GM19023 (cell line): ENCODE results near the gene CORO1C.

ENCODE experiments used
- ATAC-seq: cut with Tn5 transposase; IDR thresholded peaks from one replicate; pipeline ENCODE4 v1.9.1; 2021; ENCODE audit warnings: mild to moderate bottlenecking, moderate library complexity; ENCODE audit not compliant: unreplicated experiment

Gene CORO1C

DNA sequence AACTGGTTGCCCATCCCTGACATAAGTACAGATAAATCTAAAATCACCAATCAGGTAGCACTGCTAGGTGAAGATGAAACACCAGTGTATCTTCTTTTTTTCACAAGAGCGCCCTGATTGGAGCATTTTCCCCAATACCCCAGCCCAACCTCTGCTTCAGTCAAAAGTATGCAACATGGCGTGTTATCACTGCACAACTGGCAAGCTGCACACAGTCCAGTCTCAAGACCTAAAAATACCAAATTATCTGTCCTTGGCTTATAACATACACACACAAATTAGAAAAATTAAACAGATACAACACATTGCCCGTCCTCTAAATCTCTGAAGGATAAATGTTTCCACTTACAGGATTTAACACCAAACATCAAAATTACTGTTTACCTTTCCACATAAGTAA, 77.4 kb downstream of the CORO1C start:
- ATAC-seq: no peak

DNA sequence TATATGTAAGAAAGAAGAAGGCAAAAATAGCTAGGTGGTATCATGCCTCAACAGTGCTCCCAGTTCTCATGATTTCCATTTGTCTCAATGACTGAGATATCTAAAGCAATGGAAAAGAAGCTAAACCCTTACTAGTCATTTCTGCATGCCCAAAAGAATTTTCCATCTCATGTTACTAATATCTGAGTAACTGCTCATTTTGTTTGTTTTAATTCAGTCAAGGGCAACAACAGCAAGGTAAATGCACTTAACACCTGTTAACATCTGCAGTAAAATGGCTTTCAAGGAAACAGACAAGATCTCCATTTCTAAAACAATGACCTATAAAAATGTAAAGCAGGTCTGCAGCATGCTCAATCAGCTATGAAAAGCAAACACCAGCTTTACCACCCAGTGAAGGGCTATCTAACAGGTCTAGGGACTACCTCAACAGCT, 78.2 kb downstream of the CORO1C start:
- ATAC-seq: no peak

DNA sequence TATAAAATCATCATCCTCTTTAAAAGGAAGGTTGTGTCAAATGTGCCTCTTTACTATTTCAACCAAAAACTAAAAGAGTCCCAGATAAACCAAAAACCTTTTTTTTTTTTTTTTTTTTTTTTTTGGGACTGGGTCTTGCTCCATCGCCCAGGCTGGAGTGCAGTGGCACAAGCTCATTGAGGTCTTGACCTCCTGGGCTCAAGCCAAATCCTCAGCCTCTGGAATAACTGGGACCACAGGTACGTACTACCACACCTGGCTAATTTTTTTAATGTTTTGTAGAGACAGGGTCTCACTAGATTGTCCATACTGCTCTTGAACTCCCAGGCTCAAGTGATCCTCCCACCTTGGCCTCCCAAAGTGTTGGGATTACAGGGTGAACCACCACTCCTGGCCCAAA, 81.2 kb downstream of the CORO1C start:
- no peak for ATAC-seq

DNA sequence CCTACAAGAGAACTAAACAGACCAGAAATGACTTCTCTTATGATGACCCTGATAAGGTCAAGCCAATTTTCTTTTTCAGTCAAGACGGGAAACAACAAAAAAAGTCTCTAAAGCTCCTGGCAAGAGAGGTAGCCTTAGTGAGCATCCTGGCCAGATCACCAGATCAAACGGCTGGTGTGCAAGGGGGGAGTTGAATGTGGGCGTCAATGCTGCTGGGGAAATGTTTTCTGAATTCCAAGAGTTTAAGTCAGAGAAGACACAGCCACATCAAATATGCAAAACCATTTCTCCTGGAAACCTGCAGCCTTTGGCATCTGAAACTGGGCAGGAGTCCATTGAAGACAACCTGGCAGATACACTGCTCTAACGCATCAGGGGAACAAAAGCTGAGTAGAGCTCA, 81.6 kb downstream of the CORO1C start:
- no peak for ATAC-seq

DNA sequence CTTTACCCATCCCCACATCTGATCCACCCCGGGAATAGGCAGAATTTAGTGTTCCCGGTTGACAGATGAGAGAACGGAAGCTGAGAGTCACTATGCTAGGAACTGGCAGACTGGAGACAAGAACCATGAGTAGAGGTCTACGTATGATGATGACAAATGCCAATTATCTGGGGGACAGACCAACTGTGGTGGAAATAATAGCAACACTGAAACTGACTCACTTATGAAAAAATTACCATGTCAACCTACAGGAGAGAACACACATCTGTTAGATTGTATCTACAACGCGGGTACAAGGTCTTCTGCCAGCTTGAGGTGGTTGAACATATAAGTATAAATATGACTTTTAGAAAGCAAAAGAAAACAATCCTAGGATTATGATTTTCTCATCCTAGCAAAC, 82.2 kb downstream of the CORO1C start:
- no peak for ATAC-seq

DNA sequence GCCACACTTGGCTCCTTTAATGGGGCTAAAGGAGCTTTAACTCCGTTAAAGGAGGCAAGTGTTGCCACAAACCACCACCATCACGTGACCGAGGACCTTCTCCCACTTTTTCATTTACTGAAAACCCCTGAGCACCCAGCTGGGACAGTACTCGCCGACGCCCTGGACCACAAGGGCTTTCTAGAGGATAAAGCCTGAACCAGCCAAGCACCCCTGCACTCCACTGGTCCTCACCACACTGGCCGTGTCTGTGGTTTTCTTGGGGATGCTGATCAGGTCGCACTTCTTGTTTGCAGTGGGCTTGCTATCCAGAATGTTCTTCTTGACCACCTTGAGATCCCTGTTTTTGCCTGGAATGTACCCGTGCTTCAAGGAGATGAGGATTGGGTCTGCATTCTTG, 82.9 kb downstream of the CORO1C start:
- ATAC-seq: no peak

DNA sequence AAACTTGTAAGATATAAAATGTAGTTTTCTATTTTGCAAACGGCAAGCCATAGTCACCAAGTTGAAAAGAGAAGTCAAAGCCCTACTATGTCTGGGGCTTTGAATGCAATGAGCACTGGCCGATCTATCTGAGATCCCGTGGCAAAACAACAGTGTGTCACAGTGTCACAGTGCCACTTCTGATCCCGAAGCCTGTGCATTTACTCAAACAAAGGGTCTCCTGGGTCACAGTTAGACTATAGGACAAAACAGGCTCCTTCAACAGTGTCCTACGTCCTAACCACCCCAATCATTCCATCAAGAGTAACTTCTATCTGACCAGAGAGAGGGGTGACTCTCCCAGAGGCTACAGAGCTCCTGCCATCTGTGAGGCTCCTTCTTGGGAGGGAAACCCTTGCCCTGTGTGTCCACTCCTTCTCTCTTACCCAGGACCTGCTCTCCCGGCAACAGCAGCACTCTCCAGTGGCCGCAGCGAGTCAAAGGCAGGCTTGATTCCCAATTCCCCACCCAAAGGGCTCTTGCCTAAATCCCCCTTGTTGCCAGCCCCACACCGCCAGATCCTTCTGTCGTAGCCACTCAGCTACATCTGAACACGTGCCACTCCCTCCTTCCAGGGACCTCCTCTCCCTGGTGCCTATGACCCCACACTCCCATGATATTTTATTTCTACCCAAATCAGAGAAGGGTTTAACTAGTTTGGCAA, 83.6 kb downstream of the CORO1C start:
- no peak for ATAC-seq

DNA sequence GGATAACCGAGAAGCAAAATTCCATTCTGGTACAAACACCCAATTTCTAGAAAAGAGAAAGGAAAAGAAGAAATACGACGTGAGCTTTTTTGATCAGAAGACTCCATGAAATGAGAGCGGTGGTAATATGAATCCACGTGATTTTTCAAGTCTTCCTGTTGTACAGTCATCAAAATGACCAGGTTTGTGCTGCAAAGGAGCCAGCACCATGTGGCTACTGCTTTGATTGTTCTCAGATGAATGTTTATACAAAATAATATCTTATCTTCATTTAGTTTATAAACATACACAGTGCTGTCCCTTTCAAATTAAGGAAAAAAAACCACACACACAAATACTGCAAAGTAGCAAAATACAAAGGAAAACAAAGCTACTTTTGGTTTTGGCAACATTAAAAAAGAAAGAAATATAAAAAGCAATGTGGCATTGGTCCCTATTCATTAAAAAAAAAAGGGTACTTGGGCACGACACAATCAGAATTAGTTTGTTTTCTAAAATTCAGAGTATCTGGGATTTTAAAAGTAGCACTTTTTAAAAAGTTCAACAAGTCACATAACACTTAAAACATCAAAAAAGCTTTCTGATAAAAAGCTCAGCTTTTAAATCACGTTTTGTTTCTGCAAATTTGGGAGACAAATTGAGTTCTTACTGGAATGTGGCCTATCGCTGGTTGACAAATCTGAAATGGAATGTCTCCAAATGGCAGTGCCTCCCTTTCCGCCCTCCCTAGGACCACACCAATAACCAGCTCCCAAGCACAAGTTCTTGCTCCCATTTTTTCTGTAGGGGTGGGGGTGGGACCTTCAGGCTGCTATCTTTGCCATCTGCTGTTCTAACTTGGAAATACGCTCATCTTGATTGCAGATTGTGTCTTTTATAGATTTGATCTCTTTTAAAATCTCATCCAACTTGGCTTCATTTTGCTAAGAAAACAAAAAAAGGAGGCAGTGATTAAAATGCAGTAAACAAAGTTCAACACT, 84.4 kb downstream of the CORO1C start:
- ATAC-seq: no peak

DNA sequence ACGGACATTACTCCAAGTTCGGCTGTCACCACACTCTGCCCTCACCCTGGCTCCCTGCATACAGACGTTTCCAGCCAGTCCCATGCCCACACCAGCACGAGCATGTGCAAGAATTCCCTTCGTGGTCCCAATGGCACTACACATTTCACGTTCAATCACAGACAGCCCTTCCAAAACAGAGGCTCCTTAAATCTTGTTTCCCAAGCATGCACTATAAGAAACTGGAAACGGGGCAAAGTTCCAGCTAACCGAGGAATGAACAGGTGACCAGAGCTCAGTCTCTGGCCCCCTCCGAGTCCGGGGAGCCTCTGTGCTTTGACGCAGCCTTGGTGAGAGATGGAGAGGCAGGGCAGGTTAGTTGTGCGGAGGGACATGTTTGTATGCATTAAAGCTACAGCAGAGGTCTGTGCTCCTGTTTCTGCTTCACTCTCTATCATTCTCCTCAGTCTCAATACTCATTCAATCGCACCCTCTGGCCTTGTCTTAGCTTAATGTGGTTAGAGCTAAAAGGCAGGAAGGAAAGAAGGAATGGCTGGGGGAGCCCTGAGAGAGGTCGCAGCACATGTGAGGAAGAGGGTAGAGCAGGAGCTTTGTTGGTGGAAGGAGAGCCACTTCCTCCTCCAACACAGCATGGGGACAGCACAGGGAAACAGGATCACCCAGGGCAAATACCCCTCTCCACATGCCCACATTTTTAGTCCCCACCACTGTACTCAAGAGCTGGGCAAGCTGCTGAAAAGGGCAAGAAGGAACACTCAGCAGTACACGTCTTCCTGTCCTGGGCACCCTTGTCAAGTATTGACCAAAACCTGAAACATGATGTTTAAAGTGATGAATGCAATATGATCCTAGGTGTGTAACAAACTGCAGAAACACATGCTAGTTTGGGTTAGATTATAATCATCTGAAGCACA, 85.4 kb downstream of the CORO1C start:
- ATAC-seq: no peak

DNA sequence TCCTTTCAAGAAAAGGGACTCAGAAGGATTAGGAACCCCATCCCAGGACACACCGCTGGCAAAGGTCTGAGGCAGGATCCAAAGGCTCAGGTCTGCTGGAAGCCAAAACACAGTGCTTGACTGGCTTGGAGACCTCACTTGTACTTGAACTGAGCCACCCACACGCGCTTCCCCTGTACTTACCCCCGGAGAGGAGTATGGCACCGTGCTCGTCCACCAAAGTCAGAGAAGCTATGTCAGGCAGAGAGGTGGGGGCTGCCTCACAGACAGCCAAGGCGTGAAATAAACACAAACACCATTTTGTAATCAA, 86.6 kb downstream of the CORO1C start:
- ATAC-seq: no peak

DNA sequence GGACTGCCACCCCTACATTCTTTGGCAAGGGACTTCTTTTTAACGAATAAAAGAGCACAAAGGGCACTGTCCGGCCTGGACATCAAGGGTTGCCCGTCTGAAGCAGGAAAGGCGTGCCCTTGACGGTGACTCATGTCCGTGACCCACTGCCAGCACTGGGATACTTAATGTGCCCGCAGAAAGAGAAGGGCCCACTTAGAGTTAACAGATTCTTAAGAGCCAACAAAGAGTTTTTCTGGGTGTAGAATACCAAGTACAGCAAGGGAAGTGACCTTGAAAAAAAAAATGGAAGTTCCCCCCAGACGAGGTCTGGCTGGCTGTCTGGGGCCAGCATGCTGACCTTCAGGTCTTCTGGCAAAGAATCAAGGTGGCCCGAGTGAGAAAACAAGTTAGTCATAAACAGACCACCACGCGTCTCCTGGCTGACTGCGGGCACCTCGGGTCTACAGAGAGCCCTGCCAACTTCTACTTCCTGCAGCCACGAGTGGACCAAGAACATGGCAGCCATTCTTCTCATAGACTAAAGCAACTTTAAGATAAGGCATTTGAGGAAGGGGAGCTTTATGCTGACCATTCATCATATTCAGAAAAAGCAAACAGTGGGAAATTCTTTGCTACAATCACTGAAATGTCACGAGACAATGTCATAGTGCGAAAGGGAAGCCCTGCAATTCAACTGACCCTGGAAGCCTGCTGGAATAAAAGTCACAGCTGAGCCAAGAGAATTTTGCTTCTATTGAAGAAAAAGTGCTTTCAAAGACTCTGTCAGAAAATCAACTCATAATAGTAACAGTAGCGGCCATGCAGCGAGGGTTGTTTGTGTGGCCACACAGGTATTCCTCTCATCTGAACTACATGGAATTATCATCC, 87.1 kb downstream of the CORO1C start:
- ATAC-seq: no peak

DNA sequence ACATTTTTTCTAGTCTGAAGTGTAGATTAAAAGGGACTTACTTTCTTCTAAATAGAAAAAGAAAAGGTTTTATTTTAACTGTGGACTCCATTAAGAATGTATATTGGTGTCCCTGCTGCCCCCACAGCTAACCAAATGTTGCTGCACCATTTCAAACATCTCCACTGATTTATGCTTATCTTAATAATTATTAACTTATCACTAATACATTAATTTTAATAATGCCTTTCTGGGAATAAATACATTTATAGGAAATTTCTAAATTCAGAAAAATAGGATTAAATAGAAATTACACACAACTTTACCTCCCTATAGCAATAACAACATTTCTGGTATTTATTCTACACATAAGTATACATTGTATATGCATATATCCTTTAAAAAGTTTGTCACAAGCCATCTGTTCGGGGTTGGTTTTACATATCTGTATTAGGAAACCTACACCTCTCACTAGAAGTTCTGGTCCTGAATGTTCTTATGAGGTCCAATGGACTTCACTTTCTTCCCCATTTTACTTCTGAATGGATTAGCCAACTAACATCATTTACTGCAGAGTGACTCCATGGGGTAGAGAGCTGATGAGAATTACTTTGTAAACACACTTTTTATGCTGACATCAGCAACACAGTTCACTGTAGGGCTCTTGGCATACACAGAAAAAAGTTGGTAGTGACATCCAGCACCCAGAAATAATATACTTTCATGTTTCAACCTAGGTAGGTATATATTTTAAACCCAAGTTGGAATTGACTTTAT, 88.2 kb downstream of the CORO1C start:
- ATAC-seq: no peak

DNA sequence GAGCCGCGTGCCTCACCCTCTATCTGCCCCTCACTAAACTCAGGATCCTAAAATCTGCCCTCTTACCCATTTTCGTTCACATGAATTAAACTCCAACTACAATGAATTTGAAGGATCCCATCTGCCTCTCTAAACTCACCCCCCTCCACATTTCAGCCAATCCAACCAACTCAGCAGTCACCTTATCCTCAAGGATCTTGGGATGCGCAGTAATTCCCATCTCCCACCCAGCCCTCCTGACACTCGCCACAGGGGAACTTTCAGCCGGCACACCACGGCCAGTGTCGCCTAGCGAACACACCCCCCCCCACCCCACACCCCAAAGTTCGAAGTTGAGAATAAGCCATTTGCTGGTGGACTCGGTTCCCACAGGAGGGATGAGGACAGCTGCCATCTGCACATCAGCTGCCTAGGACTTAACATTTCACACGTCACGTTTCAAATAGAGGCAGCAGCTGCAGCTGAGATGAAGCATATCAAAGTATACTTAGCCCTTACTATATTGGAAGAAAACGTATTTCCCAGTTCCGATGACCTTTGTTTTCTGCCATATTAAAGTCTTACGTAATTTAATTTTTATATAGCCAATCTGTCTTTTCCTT, 88.9 kb downstream of the CORO1C start:
- no peak for ATAC-seq

DNA sequence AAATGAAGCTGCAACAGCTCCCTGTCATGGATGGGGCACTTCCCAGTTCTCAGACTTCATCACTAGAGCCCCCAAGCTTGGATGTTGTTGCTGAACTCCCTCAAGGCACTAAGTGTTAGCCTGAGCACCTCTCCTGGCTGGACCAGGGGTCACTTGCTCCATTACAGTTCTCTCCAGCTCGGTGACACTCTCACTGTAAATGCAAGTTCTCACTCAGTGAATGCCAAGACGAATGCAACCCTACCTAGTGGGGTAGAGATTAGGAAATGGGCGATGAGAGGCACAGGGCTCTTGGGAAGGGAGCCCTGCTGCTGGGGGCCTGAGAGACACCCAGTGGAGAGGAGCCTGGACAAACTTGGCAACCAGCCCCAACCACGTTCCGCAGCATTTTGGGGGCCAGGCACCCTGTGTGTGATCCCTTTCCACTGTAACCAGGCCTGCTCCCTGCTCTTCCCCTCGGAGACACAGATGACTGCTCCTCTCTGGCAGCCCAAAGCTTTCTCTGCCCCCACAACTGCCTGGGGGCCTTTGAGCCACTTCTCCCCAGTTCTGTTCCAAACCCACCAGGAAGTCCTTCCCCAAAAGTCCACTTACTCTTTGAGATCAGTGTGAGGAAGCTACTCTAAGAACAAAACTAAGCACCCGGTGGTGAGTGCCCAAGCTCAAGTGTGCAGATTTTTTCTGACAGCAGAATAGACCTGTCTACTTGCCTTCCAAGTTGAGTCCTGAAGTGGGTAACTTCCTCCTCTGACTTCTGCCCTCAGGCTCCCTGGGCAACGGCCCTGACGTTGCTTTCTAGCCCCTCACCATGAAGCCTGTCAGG, 89.7 kb downstream of the CORO1C start:
- no peak for ATAC-seq

DNA sequence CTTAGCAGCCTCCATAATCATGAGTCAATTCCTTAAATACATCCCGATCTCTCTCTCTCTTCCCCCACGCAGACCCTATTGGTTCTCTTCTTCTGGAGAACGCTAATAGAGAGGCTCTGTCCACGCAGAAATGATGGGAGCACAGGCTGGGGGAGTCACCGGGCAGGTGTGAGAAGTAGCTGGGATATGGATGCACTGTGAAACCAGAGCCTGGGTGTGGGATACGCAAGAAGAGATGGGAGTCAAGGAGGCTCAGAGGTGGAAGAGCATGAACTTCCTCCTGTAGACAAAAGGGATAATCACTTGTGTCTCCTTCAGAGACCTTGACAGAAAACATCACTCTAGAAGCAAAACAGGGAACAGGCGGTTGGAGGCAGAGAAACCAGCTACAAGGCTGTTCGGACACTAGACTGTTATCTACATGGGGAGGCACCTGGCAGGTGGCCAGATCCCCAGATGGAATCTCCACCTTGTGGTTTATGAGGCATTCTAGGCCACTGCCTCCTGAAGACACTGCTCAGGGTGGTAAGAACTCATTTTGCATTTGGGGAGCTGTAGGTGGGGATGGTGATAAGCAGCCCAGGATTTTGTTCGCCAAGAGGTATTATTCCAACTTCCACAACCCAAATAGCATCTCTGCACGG, 90.4 kb downstream of the CORO1C start:
- no peak for ATAC-seq

DNA sequence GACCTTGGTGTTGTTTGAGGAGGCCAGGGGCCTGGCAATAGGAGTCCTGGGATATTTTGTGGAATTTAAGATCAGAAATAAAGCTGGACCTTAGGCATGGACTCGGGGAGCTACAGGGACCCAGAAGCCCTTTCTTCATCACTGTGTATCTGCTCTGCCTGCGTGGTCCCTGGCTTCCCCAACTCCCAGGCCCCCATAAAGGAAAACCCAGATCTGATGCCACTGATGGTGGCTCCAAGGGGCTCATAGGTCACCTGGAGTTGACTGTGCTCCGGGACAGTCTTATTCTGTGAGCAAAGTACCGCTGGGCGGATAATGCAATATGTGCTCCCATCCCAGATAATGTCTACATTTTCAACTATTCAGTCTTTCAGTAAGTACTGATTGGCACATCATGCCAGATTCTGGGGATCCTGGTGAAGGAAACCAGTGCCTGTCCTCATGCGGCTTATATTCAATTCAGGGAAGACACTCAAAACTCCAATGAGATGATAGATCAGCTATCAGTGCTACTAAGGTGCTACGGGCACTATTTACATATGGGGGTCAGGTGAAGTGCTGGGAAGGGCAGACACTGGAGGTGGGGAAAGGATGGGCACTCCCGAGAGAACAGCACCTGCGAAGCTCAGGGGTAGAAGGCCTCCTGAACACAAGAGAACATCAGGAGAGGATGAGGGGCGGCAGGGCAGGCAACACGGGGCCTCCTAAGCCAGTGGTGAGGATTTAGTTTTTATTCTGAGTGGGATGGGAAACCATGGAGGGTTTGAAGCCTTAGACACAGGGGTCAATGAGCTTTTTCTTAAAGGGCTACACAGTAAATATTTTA, 92.1 kb downstream of the CORO1C start:
- no peak for ATAC-seq
